WTC11 (cell line): ENCODE measurements around the gene ARRDC3. TPM values are rescaled to one million over a fixed set of nuclear protein-coding genes. Genes with fewer than 3 reads are reported as not detected.

Experiments
- ATAC-seq: fragments of 200-7000 bp; cut with Tn5 transposase; 2 replicates; pipeline ENCODE4 v1.10.0; 2021; ENCODE audit warnings: mild to moderate bottlenecking, moderate library complexity
- CTCF ChIA-PET: fragments of 300-600 bp; sonication (Branson Sonifier 250); formaldehyde crosslinking; loops from one replicate; lab custom pipeline; 2021; ENCODE audit warnings: antibody characterized with exemption; lab: Charles Lee
- POLR2A ChIA-PET: fragments of 350-600 bp; sonication (Branson Sonifier 250); formaldehyde crosslinking; loops from one replicate; lab custom pipeline; 2021; ENCODE audit warnings: antibody characterized with exemption; lab: Charles Lee
- DNase-seq: peaks from one replicate; pipeline ENCODE4 v3.0.0; 2021; ENCODE audit warnings: low spot score
- H3K27ac Mint-ChIP-seq: 2 replicates; pipeline ENCODE4 v1.8.0; 2021; ENCODE audit warnings: mixed read lengths
- H3K27me3 Mint-ChIP-seq: 2 replicates; pipeline ENCODE4 v1.8.0; 2021; ENCODE audit warnings: low read depth, mild to moderate bottlenecking, moderate library complexity, mixed read lengths
- H3K36me3 Mint-ChIP-seq: 2 replicates; pipeline ENCODE4 v1.8.0; 2021; ENCODE audit warnings: mixed read lengths
- H3K4me1 Mint-ChIP-seq: 2 replicates; pipeline ENCODE4 v1.8.0; 2022; ENCODE audit warnings: mixed read lengths
- H3K4me3 Mint-ChIP-seq: 2 replicates; pipeline ENCODE4 v1.8.0; 2021; ENCODE audit warnings: mild to moderate bottlenecking, moderate library complexity, mixed read lengths
- H3K9me3 Mint-ChIP-seq: 2 replicates; pipeline ENCODE4 v1.8.0; 2021; ENCODE audit warnings: mixed read lengths
- AR ChIP-seq: fragments of 250-450 bp; sonication (Bioruptor Pico); IDR thresholded peaks from 2 replicates; pipeline ENCODE4 v1.9.0; 2021; ENCODE audit warnings: mild to moderate bottlenecking
- CREM ChIP-seq: sonication (generic); formaldehyde crosslinking; IDR thresholded peaks from 2 replicates; pipeline ENCODE4 v1.8.1; 2022; ENCODE audit warnings: mild to moderate bottlenecking, missing genetic modification reagents, moderate library complexity
- GRHL2 ChIP-seq: fragments of 250-450 bp; sonication (Bioruptor Pico); IDR thresholded peaks from 2 replicates; pipeline ENCODE4 v1.8.0; 2022; ENCODE audit warnings: mild to moderate bottlenecking, moderate library complexity; ENCODE audit not compliant: insufficient replicate concordance, severe bottlenecking
- GTF2I ChIP-seq: fragments of 250-450 bp; sonication (Bioruptor Pico); conservative IDR thresholded peaks from 2 replicates; pipeline ENCODE4 v1.4.0; 2021; ENCODE audit warnings: mild to moderate bottlenecking
- HMGA2 ChIP-seq: fragments of 250-450 bp; sonication (Bioruptor Pico); IDR thresholded peaks from 2 replicates; pipeline ENCODE4 v1.4.0; 2021; ENCODE audit warnings: mild to moderate bottlenecking, moderate library complexity
- KAT7 ChIP-seq: sonication (generic); formaldehyde crosslinking; IDR thresholded peaks from 2 replicates; pipeline ENCODE4 v1.8.1; 2023; ENCODE audit warnings: missing genetic modification reagents, mild to moderate bottlenecking, borderline replicate concordance
- NFE2L1 ChIP-seq: sonication (generic); formaldehyde crosslinking; IDR thresholded peaks from 2 replicates; pipeline ENCODE4 v1.8.1; 2023; ENCODE audit warnings: missing genetic modification reagents
- NFYB ChIP-seq: sonication (generic); formaldehyde crosslinking; conservative IDR thresholded peaks from 2 replicates; pipeline ENCODE4 v1.8.0; 2022; ENCODE audit warnings: low read depth, missing genetic modification reagents
- NR3C1 ChIP-seq: sonication (generic); formaldehyde crosslinking; conservative IDR thresholded peaks from 2 replicates; pipeline ENCODE4 v1.8.1; 2023; ENCODE audit warnings: low read depth, mild to moderate bottlenecking, missing genetic modification reagents
- PRRX2 ChIP-seq: fragments of 250-450 bp; sonication (Bioruptor Pico); IDR thresholded peaks from 2 replicates; pipeline ENCODE4 v1.8.0; 2021; ENCODE audit warnings: mild to moderate bottlenecking
- SMAD3 ChIP-seq: sonication (generic); formaldehyde crosslinking; IDR thresholded peaks from 2 replicates; pipeline ENCODE4 v1.8.0; 2022; ENCODE audit warnings: missing genetic modification reagents, mild to moderate bottlenecking, borderline replicate concordance
- TEAD1 ChIP-seq: sonication (generic); formaldehyde crosslinking; IDR thresholded peaks from 2 replicates; pipeline ENCODE4 v1.8.0; 2022; ENCODE audit warnings: mild to moderate bottlenecking, missing genetic modification reagents
- ZNF219 ChIP-seq: sonication (generic); formaldehyde crosslinking; IDR thresholded peaks from 2 replicates; pipeline ENCODE4 v1.8.0; 2023; ENCODE audit warnings: missing genetic modification reagents, mild to moderate bottlenecking, borderline replicate concordance
- ZNF232 ChIP-seq: sonication (generic); formaldehyde crosslinking; IDR thresholded peaks from 2 replicates; pipeline ENCODE4 v1.8.0; 2022; ENCODE audit warnings: mild to moderate bottlenecking, missing genetic modification reagents
- ZNF263 ChIP-seq: sonication (generic); formaldehyde crosslinking; IDR thresholded peaks from 2 replicates; pipeline ENCODE4 v1.8.1; 2022; ENCODE audit warnings: low read depth, mild to moderate bottlenecking, moderate library complexity, missing genetic modification reagents
- ZNF396 ChIP-seq: fragments of 250-450 bp; sonication (Bioruptor Pico); IDR thresholded peaks from 2 replicates; pipeline ENCODE4 v1.8.0; 2021; ENCODE audit warnings: mild to moderate bottlenecking, moderate library complexity, borderline replicate concordance
- ZNF423 ChIP-seq: fragments of 250-450 bp; sonication (Bioruptor Pico); IDR thresholded peaks from 2 replicates; pipeline ENCODE4 v2.1.2; 2022; ENCODE audit warnings: mild to moderate bottlenecking, moderate library complexity
- ZNF671 ChIP-seq: fragments of 250-450 bp; sonication (Bioruptor Pico); IDR thresholded peaks from 2 replicates; pipeline ENCODE4 v1.8.0; 2021; ENCODE audit warnings: mild to moderate bottlenecking
- total RNA-seq: library from RNA; stranded (reverse); gene quantifications from 3 replicates; pipeline ENCODE4 v1.2.3, GENCODE V29; 2021
- TF ChIP-seq, protein P1 (sequence below): sonication (generic); formaldehyde crosslinking; IDR thresholded peaks from 2 replicates; pipeline ENCODE4 v1.8.1; 2023; ENCODE audit warnings: mild to moderate bottlenecking, moderate library complexity, missing genetic modification reagents
- TF ChIP-seq, protein P2 (sequence below): fragments of 200-600 bp; IDR thresholded peaks from 2 replicates; pipeline ENCODE4 v1.8.0; 2022; ENCODE audit warnings: antibody characterized with exemption
- TF ChIP-seq, protein P3 (sequence below): fragments of 250-450 bp; sonication (Bioruptor Pico); IDR thresholded peaks from 2 replicates; pipeline ENCODE4 v1.9.0; 2021; ENCODE audit warnings: mild to moderate bottlenecking
- TF ChIP-seq, protein P4 (sequence below): sonication (generic); formaldehyde crosslinking; IDR thresholded peaks from 2 replicates; pipeline ENCODE4 v1.8.1; 2023; ENCODE audit warnings: mild to moderate bottlenecking, missing genetic modification reagents, moderate library complexity

Gene ARRDC3
- total RNA-seq, 1 experiment from 2014 or later, result 10.3 TPM

DNA sequence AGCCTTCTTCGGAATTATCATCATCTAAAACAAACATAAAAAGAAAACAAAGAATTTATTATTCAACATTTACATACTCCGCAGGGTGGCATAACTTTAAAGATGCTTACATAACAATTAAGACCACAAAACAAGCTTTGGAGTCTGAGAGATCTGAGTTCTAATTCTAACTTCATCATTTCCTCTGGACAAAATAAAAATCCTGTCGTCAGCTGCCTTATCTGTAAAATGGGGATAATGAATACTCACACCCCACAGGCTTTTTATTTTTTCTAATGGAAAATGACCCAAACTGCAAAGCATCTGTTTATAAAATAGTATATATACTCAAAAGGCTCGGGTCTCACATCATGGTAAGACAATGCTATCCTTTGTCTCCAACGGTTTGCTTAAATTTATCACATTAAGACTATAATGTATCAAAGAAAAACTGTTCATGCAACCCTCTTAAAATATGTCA lies 4.3 kb downstream of the ARRDC3 start:
- TF ChIP-seq ZNF232 (CRISPR knock-in tag) (no peak), GTF2I (CRISPR knock-in tag) (0 out of 2 replicates have a peak, but pooled peaks have one; percentile 35), PRRX2 (CRISPR knock-in tag) (no peak)
- no peaks in the 10 kb centered on the region for H3K27me3 Mint-ChIP-seq
- H3K4me3 Mint-ChIP-seq, result peak overlapping the region; percentile 90
- H3K4me1 Mint-ChIP-seq, result peaks cover 6% of the 10 kb centered on the region
- POLR2A ChIA-PET, result interaction anchor here (0.6 to 1.2 kb wide), 2 partner anchors 16 to 98 kb away, joined by 3 to 4 read pairs; no protein-coding TSS in a partner anchor
- ATAC-seq, result no peak
- H3K9me3 Mint-ChIP-seq, result no peaks in the 10 kb centered on the region
- H3K27ac Mint-ChIP-seq, result peak overlapping the region; percentile 100
- H3K36me3 Mint-ChIP-seq, result peaks cover 14% of the 10 kb centered on the region
- CTCF ChIA-PET, result interaction anchor here (0.8 to 1.6 kb wide), 3 partner anchors 159 to 576 kb away, joined by 3 to 4 read pairs (median 3); no protein-coding TSS in a partner anchor
- DNase-seq, result no peak

DNA sequence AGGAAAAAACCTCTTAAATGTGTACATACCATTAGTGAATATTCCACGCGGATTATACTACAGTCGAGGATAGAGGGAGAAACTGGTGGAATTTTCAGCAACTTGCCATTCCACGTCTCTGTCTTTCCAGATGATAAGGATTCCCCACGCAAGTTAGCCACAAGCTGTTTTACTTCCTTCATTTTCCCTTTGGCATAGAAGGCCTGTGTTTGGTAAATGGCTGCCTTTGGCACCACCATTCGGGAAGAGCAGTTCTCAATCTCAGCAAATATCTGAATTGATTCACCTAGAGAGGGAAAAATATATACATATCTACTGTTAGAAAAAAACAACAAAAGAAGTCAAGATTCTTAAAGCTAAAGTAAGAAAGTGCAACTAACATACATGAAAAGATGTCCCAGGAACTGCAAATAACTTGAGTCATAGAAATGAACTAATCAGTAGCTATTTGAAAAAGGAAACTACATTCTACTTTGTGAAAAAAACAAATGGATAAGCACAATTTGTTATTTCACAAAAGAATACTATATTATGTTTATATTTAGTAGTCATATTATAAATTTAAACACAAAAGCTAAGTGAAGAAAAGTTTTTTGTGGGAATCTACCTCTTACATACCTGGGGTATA lies 8.1 kb downstream of the ARRDC3 start:
- peaks cover 42% of the 10 kb centered on the region for H3K36me3 Mint-ChIP-seq
- H3K27ac Mint-ChIP-seq, result peak overlapping the region; percentile 80
- ChIA-PET POLR2A (interaction anchor here (1.9 kb wide), 1 partner anchor 8 kb away, joined by 6 read pairs; the partner anchor contains the start of gene ARRDC3), CTCF (interaction anchor here (0.9 to 1.8 kb wide), 2 partner anchors 10 to 155 kb away, joined by 3 to 4 read pairs; no protein-coding TSS in a partner anchor)
- DNase-seq (no peak), ATAC-seq (no peak)
- no peak for TF ChIP-seq ZNF423 (CRISPR knock-in tag)
- no peak for TF ChIP-seq GRHL2
- TF ChIP-seq HMGA2 (CRISPR knock-in tag), result no peak
- no peak for TF ChIP-seq ZNF219 (CRISPR knock-in tag)
- TF ChIP-seq AR (CRISPR knock-in tag), result no peak
- no peak for TF ChIP-seq CREM (CRISPR knock-in tag)
- no peak for TF ChIP-seq ZNF671 (CRISPR knock-in tag)
- TF ChIP-seq, protein P1, sequence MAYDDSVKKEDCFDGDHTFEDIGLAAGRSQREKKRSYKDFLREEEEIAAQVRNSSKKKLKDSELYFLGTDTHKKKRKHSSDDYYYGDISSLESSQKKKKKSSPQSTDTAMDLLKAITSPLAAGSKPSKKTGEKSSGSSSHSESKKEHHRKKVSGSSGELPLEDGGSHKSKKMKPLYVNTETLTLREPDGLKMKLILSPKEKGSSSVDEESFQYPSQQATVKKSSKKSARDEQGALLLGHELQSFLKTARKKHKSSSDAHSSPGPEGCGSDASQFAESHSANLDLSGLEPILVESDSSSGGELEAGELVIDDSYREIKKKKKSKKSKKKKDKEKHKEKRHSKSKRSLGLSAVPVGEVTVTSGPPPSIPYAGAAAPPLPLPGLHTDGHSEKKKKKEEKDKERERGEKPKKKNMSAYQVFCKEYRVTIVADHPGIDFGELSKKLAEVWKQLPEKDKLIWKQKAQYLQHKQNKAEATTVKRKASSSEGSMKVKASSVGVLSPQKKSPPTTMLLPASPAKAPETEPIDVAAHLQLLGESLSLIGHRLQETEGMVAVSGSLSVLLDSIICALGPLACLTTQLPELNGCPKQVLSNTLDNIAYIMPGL (CRISPR knock-in tag), result no peak
- TF ChIP-seq, protein P2, sequence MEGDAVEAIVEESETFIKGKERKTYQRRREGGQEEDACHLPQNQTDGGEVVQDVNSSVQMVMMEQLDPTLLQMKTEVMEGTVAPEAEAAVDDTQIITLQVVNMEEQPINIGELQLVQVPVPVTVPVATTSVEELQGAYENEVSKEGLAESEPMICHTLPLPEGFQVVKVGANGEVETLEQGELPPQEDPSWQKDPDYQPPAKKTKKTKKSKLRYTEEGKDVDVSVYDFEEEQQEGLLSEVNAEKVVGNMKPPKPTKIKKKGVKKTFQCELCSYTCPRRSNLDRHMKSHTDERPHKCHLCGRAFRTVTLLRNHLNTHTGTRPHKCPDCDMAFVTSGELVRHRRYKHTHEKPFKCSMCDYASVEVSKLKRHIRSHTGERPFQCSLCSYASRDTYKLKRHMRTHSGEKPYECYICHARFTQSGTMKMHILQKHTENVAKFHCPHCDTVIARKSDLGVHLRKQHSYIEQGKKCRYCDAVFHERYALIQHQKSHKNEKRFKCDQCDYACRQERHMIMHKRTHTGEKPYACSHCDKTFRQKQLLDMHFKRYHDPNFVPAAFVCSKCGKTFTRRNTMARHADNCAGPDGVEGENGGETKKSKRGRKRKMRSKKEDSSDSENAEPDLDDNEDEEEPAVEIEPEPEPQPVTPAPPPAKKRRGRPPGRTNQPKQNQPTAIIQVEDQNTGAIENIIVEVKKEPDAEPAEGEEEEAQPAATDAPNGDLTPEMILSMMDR, result no peak
- TF ChIP-seq NFYB (CRISPR knock-in tag), result no peak
- no peak for TF ChIP-seq ZNF263 (CRISPR knock-in tag)
- H3K4me3 Mint-ChIP-seq, result no peak overlapping the region
- peaks cover 6% of the 10 kb centered on the region for H3K4me1 Mint-ChIP-seq
- no peaks in the 10 kb centered on the region for H3K9me3 Mint-ChIP-seq
- no peaks in the 10 kb centered on the region for H3K27me3 Mint-ChIP-seq

- ChIA-PET CTCF (no interaction called here), POLR2A (interaction anchor here (1.9 kb wide), 1 partner anchor 10 kb away, joined by 6 read pairs; the partner anchor contains the start of gene ARRDC3)
- no peak overlapping the region for H3K4me3 Mint-ChIP-seq
- ATAC-seq, result no peak
- H3K36me3 Mint-ChIP-seq, result peaks cover 42% of the 10 kb centered on the region
- H3K4me1 Mint-ChIP-seq, result peaks cover 1% of the 10 kb centered on the region
- DNase-seq, result no peak
- H3K27ac Mint-ChIP-seq, result no peak overlapping the region; the same call in 1 of the 2 replicates
- H3K9me3 Mint-ChIP-seq, result no peaks in the 10 kb centered on the region
- no peaks in the 10 kb centered on the region for H3K27me3 Mint-ChIP-seq
- TF ChIP-seq, protein P3, sequence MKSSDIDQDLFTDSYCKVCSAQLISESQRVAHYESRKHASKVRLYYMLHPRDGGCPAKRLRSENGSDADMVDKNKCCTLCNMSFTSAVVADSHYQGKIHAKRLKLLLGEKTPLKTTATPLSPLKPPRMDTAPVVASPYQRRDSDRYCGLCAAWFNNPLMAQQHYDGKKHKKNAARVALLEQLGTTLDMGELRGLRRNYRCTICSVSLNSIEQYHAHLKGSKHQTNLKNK, result no peak
- TF ChIP-seq KAT7 (CRISPR knock-in tag), result no peak
- TF ChIP-seq, protein P1 (CRISPR knock-in tag), result no peak
- no peak for TF ChIP-seq NFE2L1 (CRISPR knock-in tag)
- TF ChIP-seq, protein P4, sequence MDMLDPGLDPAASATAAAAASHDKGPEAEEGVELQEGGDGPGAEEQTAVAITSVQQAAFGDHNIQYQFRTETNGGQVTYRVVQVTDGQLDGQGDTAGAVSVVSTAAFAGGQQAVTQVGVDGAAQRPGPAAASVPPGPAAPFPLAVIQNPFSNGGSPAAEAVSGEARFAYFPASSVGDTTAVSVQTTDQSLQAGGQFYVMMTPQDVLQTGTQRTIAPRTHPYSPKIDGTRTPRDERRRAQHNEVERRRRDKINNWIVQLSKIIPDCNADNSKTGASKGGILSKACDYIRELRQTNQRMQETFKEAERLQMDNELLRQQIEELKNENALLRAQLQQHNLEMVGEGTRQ, result no peak
- no peak for TF ChIP-seq GTF2I (CRISPR knock-in tag)
- TF ChIP-seq NR3C1 (CRISPR knock-in tag), result no peak
- TF ChIP-seq ZNF396 (CRISPR knock-in tag), result no peak
- TF ChIP-seq TEAD1 (CRISPR knock-in tag), result no peak
- TF ChIP-seq SMAD3 (CRISPR knock-in tag), result no peak
These were observed 9.5 kb downstream of the ARRDC3 start for GRCh38 chr5:91373600-91373999.
